Measurements from ENCODE around the gene SCART1.

GRCh38 chr10:133446979-133447378 lies 6.8 kb upstream of the SCART1 start:
- TF ChIP-seq CTCF (IDR thresholded peaks at IDR 0.05) = no peak
- no peak for TF ChIP-seq POLR2A (IDR thresholded peaks at IDR 0.05)
